OCI-LY7 (cell line): ENCODE results near the gene GORASP2.

ENCODE experiments used
- EZH2phosphoT487 ChIP-seq: fragments of 200-600 bp; sonication (generic); IDR thresholded peaks from 2 replicates; pipeline ENCODE4 v1.6.1; 2018; ENCODE audit warnings: low read depth, borderline replicate concordance, mild to moderate bottlenecking, mixed run types, antibody characterized with exemption, low read length, moderate library complexity, mixed read lengths
- TF ChIP-seq, protein P1 (sequence below): fragments of 200-600 bp; sonication (generic); conservative IDR thresholded peaks from 2 replicates; pipeline ENCODE4 v1.5.1; 2014; ENCODE audit warnings: mild to moderate bottlenecking, antibody characterized with exemption, low read length, moderate library complexity, mixed read lengths

DNA sequence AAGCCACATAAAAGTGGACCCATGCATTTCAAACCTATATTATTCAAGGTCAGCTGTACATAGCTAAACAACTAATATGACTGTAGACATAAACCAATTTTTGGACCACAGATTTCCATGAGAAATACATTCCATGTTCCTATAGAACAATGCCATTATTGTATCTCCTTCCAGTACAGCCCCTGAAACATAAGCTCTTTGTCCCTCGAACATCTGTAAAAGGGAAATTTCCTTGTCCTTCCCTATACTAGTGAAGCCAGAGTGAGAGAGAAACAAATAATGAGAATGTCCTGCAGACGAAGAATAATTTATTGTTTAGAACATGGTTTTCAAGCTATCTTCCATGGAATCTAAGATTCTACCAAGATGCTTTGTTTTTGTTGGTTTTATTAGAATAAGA, 75.3 kb downstream of the GORASP2 start:
- TF ChIP-seq, protein P1, sequence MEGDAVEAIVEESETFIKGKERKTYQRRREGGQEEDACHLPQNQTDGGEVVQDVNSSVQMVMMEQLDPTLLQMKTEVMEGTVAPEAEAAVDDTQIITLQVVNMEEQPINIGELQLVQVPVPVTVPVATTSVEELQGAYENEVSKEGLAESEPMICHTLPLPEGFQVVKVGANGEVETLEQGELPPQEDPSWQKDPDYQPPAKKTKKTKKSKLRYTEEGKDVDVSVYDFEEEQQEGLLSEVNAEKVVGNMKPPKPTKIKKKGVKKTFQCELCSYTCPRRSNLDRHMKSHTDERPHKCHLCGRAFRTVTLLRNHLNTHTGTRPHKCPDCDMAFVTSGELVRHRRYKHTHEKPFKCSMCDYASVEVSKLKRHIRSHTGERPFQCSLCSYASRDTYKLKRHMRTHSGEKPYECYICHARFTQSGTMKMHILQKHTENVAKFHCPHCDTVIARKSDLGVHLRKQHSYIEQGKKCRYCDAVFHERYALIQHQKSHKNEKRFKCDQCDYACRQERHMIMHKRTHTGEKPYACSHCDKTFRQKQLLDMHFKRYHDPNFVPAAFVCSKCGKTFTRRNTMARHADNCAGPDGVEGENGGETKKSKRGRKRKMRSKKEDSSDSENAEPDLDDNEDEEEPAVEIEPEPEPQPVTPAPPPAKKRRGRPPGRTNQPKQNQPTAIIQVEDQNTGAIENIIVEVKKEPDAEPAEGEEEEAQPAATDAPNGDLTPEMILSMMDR: no peak
- TF ChIP-seq EZH2phosphoT487: no peak
